HG02970 (cell line): Measurements from ENCODE around the gene B3GAT1.

Experiments used
- ATAC-seq: cut with Tn5 transposase; IDR thresholded peaks from one replicate; pipeline ENCODE4 v1.9.1; 2021; ENCODE audit warnings: mild to moderate bottlenecking, moderate library complexity, moderate number of reproducible peaks; ENCODE audit not compliant: unreplicated experiment, low FRiP score

Gene B3GAT1

DNA sequence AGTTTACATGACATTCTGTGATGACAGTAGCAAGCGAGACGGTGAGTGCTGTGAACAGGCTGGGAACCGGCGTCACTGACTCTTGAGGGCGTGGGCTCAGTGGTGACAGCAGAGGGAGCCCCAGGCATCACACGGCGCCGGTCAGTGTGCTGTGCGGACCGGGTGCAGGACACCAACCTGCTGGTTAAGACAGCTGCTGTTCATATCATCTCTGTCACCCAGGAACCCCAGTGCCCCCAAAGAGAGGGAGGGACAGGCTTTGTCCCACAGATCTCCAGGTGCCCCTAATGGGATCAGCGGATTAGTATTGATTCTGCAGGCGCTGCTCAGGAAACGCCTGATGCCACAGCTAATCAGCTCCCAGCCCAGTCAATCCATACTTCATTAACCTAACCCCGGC, 18.4 kb downstream of the B3GAT1 start:
- no peak for ATAC-seq

DNA sequence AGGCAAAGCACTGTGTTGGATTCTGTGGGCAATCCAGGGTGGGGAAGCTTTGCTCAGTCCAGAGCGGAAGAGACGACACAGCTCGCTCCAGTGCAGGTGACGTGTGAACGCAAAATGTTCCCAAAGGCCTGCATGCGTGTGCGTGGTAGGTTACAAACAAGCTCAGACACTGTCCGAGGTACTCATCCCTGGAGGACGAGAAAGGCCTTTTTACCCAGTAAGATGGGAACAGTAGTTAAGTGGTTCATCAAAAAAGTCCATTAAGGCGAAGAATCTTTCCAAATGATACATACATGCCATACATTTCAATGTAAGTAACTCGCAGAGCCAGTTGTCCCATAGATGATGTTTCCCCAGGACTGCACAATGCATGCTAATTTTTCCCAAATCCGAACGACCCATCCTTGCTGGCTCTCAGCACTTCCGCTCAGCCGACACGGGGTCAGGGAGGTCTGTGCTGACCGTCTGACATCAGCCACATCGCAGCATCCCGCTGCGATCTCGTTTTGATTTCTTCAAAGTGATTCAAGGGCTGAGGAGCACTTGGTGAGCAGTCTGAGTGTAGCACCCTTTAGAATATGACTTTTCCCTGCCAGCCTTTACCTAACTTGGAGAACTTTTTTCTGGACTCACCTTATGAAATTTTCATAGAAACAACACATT, 19.0 kb downstream of the B3GAT1 start:
- no peak for ATAC-seq

DNA sequence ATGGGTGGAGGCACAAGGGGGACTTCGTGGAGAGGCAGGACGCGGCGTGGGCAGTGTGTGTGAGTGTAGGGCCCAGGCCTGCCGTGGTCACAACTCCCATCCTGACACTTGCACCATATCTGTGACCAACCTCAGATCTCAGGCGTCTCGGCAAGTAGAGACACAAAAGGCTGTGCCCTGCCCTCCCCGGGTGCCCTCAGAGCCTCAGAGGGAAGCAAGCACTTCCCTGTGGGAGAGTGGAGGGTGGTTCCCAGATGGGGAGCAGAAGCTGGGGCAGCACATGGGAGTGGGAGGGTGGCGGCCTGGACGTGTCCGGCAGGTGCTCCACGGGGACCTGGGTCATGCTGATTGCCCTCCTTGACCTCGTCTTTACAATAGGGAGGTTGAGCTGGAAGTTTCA, 20.4 kb downstream of the B3GAT1 start:
- no peak for ATAC-seq

DNA sequence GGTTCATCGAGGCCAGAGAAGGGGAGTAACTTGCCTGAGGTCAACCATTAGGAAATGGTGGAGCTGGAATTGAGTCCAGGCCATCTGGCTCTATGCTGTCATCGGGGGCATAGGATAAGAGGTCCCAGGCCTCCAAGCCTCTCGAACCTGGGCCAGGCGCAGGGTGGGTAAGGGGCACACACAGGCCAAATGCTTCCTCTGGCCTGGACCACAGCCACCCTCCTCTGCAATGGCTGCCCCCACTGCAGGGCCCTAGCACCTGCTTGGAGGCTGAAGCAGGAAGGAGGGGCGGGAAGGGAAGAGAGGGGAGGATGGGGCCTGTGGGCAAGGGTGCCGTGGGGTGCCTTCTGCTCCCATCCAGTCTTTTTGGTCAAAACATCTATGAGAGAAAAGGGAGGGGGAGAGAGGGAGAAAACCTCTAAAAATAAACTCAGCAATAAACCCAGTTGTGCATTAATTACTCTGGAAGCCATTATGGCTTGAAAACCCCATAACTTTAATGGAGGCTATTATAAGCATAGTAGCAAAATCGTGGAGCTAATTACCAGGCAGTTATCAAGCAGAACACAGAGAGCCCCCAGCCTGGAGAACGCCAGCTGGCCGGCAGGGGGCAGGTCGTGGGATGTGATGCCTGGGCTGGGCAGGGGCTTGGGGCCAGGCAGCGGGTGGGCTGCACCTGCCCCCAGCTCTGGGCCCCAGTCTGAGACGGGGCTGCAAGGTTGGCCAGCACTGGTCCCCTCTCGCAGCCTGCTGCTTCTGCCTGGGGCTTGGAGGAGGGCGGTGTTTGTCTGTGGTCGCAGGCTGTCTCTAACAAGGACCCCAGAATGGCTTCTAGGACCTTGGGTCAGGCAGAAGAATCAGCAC, 21.1 kb downstream of the B3GAT1 start:
- no peak for ATAC-seq

DNA sequence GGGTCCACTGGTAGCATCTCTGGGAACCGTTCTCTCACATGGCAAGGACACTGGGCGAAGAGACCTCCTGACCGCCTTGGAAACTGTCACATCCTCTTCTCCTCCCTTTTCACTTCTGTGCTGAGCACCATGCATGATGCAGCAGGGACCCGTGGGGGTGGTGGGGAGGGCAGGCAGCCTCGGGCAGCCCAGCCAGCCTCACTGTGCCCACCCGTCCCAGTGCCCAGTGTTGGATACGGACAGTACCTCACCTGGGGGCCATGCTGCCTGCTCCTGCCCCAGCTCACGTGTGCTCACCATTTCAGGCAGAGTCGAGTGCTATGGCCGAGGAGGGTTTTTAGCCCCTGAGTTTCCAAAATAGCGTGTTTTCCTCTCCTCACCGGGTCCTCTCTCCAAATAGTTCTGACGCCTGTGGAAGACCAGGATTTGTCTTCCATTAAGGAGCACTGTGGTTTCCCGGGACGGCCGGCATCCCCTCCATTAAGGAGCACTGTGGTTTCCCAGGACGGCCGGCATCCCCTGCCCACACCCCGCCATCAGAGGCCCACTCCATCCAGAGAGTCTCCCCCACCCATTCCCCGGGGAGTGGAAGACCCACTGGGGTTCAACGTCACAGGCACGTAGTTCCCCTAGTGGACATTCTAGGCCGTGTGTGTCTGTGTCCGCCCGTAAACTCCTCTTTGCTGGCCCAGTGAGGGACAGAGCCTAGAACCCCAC, 22.4 kb downstream of the B3GAT1 start:
- ATAC-seq: no peak

DNA sequence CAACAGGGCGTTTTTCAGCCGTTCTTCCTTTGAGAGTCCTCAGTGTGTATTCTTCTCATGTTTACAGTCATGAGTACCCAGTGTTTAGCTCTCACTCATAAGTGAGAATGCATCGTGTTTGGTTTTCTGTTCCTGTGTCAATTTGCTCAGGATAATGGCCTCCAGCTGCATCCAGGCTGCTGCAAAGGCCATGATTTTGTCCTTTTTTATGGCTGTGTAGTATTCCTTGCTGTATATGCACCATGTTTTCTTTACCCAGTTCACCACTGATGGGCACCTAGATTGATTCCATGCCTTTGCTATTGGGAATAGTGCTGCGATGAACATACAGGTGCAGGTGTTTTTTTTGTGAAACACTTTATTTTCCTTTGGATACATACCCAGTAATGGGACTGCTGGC, 23.5 kb downstream of the B3GAT1 start:
- no peak for ATAC-seq

DNA sequence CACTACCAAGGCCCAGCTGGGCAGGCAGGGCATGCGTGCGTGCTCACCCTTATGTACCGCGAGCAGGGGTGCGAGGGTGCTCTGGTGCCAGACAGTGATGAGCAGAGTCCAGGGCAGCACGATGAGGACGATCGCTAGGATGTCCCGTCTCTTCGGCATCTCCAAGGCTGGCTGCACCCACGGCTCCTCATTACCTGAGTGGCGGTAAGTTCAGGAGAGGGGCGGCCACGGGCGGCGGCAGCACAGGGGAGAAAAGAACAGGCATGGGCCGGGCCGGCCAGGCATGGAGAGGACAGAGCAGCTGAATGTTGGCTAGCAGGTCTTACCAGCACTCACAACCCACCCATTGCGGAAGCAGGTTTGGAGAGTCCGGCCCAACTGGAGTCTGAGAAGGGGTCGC, 24.5 kb downstream of the B3GAT1 start:
- no peak for ATAC-seq

DNA sequence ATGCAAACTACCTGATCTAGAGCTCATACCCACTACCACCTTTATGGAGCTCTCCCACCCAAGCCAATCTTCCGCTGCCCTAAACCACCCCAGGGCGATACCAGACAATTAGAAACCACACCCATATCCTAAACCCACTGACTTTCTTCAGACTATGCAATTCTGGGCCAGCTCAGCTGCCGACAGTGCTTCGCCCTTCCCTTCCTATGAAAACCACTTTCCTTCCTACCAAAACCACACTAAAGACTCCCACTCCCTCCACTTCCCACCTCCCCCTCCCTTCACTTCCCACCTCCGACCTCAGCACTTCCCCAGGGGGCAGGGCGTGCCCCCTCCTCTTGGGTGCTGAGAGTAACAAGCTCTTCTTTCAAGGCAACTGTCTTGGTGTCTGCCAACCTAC, 25.1 kb downstream of the B3GAT1 start:
- ATAC-seq: no peak

DNA sequence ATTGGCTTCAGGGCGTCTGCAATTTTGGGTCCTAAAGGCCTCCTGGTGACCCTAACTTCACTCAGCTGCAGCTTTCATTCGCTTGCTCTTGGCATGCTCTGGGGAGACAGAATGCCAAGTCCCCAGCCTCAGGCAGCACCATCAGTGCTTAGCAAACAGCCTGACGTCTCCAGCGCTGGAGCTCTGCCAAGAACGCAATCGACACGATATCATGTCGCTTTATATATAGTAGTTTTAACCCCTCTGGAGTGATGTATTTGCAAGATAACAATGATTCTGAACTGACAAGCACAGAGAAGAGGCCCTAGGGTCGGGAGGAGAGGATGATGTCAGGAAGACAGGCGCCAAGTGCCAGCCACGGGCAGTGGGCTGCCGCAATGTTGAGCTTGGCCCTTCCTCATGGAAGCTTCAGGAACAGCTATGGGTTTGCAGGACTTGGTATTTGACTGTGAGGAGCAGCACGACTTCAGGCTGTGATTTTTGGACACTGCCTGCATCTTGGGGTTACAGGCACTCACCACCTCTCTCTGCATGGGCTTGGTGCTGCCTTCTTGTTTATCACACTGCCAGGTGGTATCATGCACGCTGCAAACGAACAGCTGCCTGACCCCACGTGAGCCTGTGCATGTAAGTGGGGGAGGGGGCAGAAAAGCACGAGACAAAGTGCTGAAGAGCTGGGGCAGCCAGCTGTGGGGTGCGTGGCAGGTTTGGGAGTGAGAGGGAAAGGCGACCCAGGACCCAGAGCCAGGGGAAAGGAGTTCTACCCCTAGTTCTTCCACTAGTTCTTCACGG, 26.1 kb downstream of the B3GAT1 start:
- no peak for ATAC-seq

DNA sequence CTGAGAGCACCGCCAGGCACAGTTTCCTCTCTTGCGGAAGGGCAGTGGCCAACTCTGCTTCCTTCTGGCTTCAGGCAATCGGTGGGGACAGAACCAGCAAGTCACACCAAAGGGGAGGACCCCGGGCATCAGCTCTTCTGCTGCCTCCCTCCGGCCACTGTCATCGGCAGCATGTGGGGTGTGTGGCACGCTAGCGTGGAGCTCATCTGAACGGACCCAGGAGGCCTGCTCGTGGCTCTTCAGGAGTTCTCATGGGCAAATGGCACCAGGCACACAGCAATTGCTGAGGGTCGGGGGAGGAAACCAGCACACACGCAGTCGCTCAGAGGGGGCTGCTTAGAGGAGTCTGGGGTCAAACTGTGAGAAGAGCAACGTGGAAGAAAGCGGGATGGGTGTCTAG, 26.9 kb downstream of the B3GAT1 start:
- no peak for ATAC-seq

DNA sequence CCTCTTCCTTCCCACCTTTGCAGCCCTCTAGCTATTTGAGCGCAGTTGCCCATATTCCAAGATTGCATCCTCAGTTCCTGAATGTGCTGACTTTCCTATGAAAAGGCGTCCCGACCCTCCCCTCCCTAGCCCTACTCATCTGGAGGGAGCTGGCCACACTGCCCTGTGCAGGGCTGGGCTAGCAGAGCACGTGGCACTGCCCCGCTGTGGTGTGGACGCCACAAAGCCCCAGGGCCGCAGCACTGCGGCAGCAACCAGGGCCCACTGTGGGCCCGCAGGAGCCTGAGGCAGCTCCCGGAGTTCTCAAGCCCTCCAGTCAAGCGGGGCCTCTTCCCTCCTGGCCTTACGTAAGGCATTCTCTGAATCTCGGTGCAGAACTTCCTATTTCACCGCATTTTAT, 27.6 kb downstream of the B3GAT1 start:
- no peak for ATAC-seq

DNA sequence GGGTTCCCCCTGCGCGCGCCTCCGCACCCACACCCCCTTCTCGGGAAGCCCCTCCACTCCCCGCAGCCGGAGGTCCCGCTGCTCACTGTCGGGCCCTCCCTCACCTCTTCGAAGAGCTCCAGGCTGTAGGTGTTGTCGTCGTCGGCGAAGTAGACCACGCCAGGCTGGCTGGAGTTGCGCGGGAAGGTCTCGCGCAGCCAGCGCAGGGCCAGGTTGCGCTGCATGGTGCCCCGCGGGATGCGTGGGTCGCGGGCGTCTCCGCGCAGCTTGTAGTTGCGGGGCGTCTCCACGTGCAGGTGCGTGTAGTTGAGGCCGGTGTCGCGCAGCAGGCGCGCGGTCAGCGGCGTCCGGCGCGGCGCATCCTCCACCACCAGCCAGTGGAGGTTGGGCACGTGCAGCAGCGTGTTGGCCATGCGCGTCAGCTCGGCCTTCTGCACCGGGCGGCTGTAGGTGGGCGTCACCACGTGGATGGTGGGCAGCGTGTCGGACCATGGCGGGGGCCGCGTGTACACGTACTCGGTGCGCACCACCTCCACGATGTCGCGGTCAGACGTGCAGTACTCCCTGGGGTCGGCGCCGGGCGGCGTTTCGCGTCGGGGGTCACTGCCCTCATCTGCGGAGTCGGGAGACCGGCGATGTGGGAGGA, 28.3 kb downstream of the B3GAT1 start:
- ATAC-seq: no peak

DNA sequence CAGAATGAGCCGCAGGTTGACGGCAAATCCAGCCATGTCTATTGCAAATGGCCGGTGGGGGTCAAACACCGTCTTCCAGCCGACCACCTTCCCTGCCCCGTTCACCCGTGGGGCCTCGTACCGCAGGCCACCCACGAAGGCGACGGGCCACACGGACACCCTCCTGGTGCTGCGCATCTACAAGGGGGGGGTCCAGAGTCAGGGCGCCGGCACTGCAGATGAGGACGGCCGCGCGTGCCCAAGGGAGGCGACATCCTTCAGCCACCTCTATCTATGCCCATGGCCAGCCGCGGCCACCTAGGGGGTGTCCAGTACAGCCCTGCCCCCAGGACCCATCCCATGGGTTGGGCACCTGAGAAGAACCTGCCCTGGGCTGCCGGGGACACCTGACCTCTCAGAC, 29.2 kb downstream of the B3GAT1 start:
- ATAC-seq: no peak

DNA sequence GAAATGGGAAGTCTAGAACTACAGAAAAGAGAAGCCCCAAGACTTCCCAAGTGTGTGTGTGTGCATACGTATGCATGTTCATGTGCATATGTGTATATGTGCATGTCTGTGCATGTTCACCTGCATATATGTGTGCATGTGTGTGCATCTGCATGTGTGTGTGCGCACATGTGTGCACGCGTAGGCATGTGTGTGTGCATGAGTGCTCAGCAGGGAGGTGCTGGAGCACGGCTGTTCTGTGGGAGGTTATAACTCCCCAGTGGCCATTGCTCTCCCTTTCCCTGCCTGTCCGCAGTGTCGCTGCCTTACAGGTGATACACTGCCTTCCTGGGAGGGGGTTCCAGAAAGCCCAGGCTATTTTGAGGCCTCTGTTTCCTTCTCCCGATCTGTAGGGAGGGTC, 29.8 kb downstream of the B3GAT1 start:
- no peak for ATAC-seq

DNA sequence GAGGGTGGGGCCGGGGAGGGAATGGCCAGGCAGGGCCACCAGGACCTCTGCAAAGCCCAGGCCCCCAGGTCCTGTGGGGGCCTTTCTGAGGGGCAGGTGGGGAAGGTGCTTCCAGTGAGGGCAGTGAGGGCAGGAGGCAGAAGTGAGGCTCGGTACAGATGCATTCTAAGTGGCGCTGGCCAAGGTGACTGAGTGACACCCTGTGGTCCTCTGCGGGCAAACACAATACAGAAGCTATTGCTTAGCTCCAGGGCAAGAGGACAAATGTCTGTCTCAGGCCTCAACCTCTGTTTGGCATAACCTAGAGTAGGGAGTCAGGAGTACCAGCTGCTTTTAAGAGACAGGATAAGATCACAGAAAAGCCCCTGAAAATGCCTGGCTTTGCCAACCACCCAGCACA, 31.3 kb downstream of the B3GAT1 start:
- no peak for ATAC-seq

DNA sequence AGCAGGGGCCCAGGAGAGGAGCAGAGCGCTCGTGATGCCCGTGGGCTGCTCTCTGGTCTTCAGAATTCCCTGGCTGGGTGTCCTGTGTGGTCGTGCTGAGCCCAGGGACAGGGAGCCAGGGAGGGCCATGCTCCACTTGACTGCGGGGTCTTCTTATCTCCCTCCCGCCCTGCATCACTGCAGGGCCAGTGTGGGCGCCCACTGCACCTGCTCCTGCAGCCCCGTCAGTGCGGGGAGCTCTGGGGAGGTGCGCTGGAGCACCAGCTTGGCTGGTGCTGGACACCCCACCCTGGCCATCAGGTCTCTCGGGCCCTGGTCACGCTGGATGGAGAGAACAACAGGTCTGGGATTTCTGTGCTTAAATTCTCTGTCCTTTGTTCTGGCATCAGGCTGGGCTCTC, 31.8 kb downstream of the B3GAT1 start:
- ATAC-seq: no peak

DNA sequence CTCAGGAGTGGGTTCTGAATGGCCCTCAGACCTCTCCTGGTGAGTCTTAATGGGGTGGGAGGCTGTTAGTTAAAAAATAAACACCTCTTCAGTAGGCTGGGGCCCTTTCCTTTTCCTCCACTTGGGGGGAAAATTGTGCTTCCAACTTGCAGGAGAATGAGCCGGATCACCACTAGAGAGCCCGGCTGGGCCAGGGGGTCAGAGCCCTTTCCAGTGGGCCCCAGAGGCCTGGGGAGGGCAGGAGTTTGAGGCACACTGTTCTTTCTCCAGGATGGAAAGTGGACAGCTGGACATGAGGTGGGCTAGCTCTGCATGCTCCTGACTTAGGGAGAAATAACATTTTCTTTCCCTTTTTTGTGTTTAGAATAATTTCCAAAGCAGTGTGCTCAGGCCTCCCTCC, 32.8 kb downstream of the B3GAT1 start:
- ATAC-seq: no peak

DNA sequence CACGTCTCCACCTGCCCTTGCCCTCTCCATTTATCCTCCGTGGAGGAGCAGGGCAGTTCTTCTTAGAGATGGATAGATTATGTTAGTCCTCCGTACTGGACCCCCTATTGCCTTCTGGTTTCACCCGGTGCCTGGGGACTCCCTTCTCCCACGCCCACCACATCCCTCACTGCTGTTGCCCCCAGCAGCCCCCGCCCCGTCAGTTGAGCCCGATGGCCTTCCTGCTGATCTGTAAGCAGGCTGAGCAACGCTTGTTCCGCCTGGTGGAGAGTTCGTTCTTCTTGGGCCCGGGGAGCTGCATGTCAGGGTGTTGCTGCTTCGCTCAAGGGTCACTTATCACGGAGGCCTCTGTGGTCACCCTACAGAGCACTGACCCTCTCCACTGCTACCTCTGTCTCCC, 34.2 kb downstream of the B3GAT1 start:
- ATAC-seq: no peak

DNA sequence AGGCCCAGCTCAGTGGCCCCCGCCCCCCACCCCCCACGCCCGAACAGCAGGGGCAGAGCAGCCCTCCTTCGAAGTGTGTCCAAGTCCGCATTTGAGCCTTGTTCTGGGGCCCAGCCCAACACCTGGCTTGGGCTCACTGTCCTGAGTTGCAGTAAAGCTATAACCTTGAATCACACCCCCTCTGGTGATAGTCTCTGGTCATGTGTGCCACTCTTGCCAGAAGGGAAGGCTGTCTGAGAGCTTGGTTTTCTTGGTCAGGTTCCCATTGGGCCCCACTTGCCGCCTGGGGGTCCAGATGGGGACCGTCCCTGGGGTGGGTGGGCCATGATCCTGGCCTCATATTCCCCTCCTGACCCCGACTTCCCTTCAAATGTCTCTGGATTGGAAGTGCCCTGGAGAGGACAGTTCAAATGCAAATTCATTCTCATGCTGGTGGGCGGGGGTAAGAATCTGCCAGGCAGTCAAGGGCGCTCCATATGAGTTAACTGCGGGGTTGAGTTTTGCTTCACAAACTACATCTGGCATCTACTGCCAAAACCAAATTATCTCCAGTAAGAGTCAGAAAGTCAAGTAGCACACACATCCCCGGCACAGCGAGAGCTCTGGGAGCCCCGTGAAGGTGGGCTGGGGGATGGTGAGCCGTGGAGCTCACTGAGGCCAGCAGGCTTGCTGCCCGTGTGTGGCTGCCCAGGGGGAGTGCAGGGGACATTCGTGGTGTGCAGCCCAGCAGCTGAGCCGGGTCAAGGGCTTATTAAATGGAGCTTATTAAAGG, 35.7 kb downstream of the B3GAT1 start:
- ATAC-seq: no peak
